GM12878 (cell line): ENCODE data around the gene RBMS3. TPM values are rescaled to one million over a fixed set of nuclear protein-coding genes. Genes with fewer than 3 reads are reported as not detected.

Source experiments
- ATAC-seq: fragments of 200-7000 bp; cut with Tn5 transposase; 3 replicates; pipeline ENCODE4 v1.9.1; 2020; ENCODE audit warnings: mild to moderate bottlenecking, moderate library complexity
- BruUV-seq: library from RNA; stranded (reverse); fragments of 400-500 nt; replicated peaks from 2 replicates; lab custom pipeline; 2021; lab: Mats Ljungman, UMichigan
- CTCF ChIA-PET: fragments of 300-600 bp; sonication (Branson Sonifier 250); formaldehyde crosslinking; extraction: SDS; loops from one replicate; lab custom pipeline; 2021; ENCODE audit warnings: inconsistent platforms; lab: Yijun Ruan, JAX
- POLR2A ChIA-PET: fragments of 350-600 bp; formaldehyde crosslinking; extraction: SDS; loops from one replicate; lab custom pipeline; 2021; ENCODE audit warnings: inconsistent platforms; lab: Charles Lee
- RAD21 ChIA-PET: fragments of 300-600 bp; sonication (Branson Sonifier 250); formaldehyde crosslinking; loops from one replicate; lab custom pipeline; 2023; ENCODE audit warnings: antibody characterized with exemption; ENCODE audit not compliant: unreplicated experiment; lab: Charles Lee
- SMC1A ChIA-PET: fragments of 300-600 bp; sonication (Branson Sonifier 250); formaldehyde crosslinking; loops from one replicate; lab custom pipeline; 2023; ENCODE audit not compliant: unreplicated experiment, uncharacterized antibody; lab: Charles Lee
- DNase-seq: peaks from one replicate; pipeline ENCODE4 v3.0.0-alpha.2; 2011; ENCODE audit warnings: low read depth, low spot score
- FAIRE-seq: peaks from 3 replicates; lab custom pipeline; 2011; peaks lifted over from hg19 to GRCh38; lab: Jason Lieb, UNC
- H2AFZ ChIP-seq: 2 replicates; pipeline ENCODE4 v1.6.0; 2011; ENCODE audit warnings: low read depth, low read length, control low read depth; ENCODE audit not compliant: control insufficient read depth
- H3K27ac ChIP-seq: 2 replicates; pipeline ENCODE4 v1.5.1; 2011; ENCODE audit warnings: control low read depth; ENCODE audit not compliant: control insufficient read depth, insufficient read depth
- H3K27me3 ChIP-seq, 2 experiments: replicated peaks in 1 of 2; 2 replicates each; pipeline versions ENCODE4 v1.6.0 to v1.6.1; 2011; ENCODE audit warnings: low read length in 1 of 2; ENCODE audit not compliant: control insufficient read depth in 2 of 2, insufficient read depth in 2 of 2
- H3K36me3 ChIP-seq, 2 experiments: 2 replicates each; pipeline ENCODE4 v1.5.1; 2011; ENCODE audit warnings: low read length in 1 of 2; ENCODE audit not compliant: control insufficient read depth in 2 of 2, insufficient read depth in 2 of 2
- H3K4me1 ChIP-seq: 2 replicates; pipeline ENCODE4 v1.6.1; 2011; ENCODE audit warnings: mild to moderate bottlenecking, low read length, moderate library complexity, mixed read lengths; ENCODE audit not compliant: control insufficient read depth, insufficient read depth
- H3K4me2 ChIP-seq: 2 replicates; pipeline ENCODE4 v1.6.0; 2011; ENCODE audit warnings: control low read depth; ENCODE audit not compliant: control insufficient read depth, insufficient read depth
- H3K4me3 ChIP-seq: fragments of 200-600 bp; sonication (generic); 2 replicates; pipeline ENCODE4 v1.5.1; 2016
- H3K79me2 ChIP-seq: 2 replicates; pipeline ENCODE4 v1.6.0; 2011; ENCODE audit warnings: low read length; ENCODE audit not compliant: control insufficient read depth, insufficient read depth
- H3K9ac ChIP-seq: 2 replicates; pipeline ENCODE4 v1.8.0; 2011; ENCODE audit warnings: low read length, control low read depth, mixed read lengths; ENCODE audit not compliant: control insufficient read depth, insufficient read depth
- H3K9me3 ChIP-seq: replicated peaks from 3 replicates; pipeline ENCODE4 v1.5.1; 2011; ENCODE audit warnings: mild to moderate bottlenecking, low read length; ENCODE audit not compliant: control insufficient read depth, insufficient read depth
- H4K20me1 ChIP-seq: 2 replicates; pipeline ENCODE4 v1.6.0; 2011; ENCODE audit not compliant: control insufficient read depth, insufficient read depth
- IKZF1 ChIP-seq: fragments of 450-650 bp; conservative IDR thresholded peaks from 2 replicates; pipeline ENCODE4 v1.6.1; 2017; ENCODE audit warnings: antibody characterized with exemption, mild to moderate bottlenecking
- MEF2A ChIP-seq: IDR thresholded peaks from 2 replicates; pipeline ENCODE4 v1.6.1; 2011; ENCODE audit warnings: low read depth, mild to moderate bottlenecking, low read length, moderate library complexity; ENCODE audit not compliant: insufficient read depth
- PAX5 ChIP-seq: IDR thresholded peaks from 2 replicates; pipeline ENCODE4 v1.6.1; 2011; ENCODE audit warnings: low read depth, low read length, borderline replicate concordance
- ZZZ3 ChIP-seq: IDR thresholded peaks from 2 replicates; pipeline ENCODE4 v1.6.1; 2011; ENCODE audit warnings: low read depth; ENCODE audit not compliant: control insufficient read depth, insufficient read length
- WGBS: methylation state at CpG from one replicate; pipeline ENCODE4 v1.1.6; 2016; ENCODE audit warnings: low lambda C conversion rate; ENCODE audit not compliant: insufficient replicate concordance, insufficient coverage; ENCODE audit errors: missing lambda C conversion rate; 5-methylcytosine and 5-hydroxymethylcytosine counted together
- in situ Hi-C: fragments of 300-500 bp; cut with MboI; formaldehyde crosslinking; loops from 9 replicates; pipeline ENCODE4 v1.14.3; 2018; ENCODE audit warnings: mixed read lengths
- intact Hi-C: fragments of 100-400 bp; cut with micrococcal nuclease; formaldehyde crosslinking; loops from one replicate; pipeline ENCODE4 v1.14.2; 2022; ENCODE audit not compliant: unreplicated experiment
- polyA plus RNA-seq, 11 experiments: library from polyadenylated mRNA; depleted of rRNA in 4 of 11; unstranded in 6 of 11; stranded (reverse) in 5 of 11; fragments of >200 nt; fragmentation: Nextera tagmentation in 4 of 11; fragmentation: Illumina TruSeq in 1 of 11; extraction: Ambion mirVana in 4 of 11; extraction: Trizol in 1 of 11; gene quantifications; 1 replicate in 1 of 11; 2 replicates in 10 of 11; pipeline versions ENCODE4 v1.2.1 to v1.2.3, GENCODE V29; 2011 to 2016; ENCODE audit warnings: inconsistent platforms in 2 of 11, missing spikeins in 2 of 11, low read depth in 1 of 11
- total RNA-seq, 4 experiments: library from RNA; depleted of rRNA in 3 of 4; stranded (reverse); fragments of >200 nt in 3 of 4; fragmentation: Illumina TruSeq in 1 of 4; extraction: Trizol in 1 of 4; gene quantifications; 2 replicates each; pipeline versions ENCODE4 v1.2.1 to v1.2.3, GENCODE V29; 2013 to 2021
- TF ChIP-seq, protein P1 (sequence below): IDR thresholded peaks from 2 replicates; pipeline ENCODE4 v1.6.1; 2012; ENCODE audit warnings: low read depth, low read length, improper control_type of control experiment
- TF ChIP-seq, protein P2 (sequence below): IDR thresholded peaks from 2 replicates; pipeline ENCODE4 v1.6.1; 2012; ENCODE audit warnings: mild to moderate bottlenecking, low read depth, low read length

The RBMS3 gene
- total and polyA plus RNA-seq, 10 of the 15 experiments (the other 5 are each of a cell fraction or from before 2014, with no cell fraction given) = 0.79 to 4.7 (median 3.1) TPM

DNA sequence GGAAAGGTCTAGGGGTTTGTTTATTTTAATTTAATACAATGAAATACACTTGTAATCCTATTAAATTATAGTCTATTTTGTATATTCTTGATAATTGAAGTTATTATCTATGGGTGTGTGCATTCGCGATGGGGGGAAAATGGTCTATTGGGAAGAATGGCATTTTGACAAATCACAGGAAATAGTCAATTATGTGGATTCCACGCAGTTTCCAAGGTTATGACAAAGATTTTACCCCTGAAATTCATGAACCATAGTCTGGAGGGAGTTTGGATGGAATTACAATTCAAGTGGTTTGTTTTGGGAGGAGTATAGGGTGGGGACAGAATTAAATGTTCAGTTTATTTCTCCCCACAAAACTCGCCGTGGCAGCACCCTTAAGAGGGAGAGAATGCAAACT lies 66.5 kb downstream of the RBMS3 start (continued):
- TF ChIP-seq, protein P1, sequence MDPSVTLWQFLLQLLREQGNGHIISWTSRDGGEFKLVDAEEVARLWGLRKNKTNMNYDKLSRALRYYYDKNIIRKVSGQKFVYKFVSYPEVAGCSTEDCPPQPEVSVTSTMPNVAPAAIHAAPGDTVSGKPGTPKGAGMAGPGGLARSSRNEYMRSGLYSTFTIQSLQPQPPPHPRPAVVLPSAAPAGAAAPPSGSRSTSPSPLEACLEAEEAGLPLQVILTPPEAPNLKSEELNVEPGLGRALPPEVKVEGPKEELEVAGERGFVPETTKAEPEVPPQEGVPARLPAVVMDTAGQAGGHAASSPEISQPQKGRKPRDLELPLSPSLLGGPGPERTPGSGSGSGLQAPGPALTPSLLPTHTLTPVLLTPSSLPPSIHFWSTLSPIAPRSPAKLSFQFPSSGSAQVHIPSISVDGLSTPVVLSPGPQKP = no peak
- TF ChIP-seq, protein P2, sequence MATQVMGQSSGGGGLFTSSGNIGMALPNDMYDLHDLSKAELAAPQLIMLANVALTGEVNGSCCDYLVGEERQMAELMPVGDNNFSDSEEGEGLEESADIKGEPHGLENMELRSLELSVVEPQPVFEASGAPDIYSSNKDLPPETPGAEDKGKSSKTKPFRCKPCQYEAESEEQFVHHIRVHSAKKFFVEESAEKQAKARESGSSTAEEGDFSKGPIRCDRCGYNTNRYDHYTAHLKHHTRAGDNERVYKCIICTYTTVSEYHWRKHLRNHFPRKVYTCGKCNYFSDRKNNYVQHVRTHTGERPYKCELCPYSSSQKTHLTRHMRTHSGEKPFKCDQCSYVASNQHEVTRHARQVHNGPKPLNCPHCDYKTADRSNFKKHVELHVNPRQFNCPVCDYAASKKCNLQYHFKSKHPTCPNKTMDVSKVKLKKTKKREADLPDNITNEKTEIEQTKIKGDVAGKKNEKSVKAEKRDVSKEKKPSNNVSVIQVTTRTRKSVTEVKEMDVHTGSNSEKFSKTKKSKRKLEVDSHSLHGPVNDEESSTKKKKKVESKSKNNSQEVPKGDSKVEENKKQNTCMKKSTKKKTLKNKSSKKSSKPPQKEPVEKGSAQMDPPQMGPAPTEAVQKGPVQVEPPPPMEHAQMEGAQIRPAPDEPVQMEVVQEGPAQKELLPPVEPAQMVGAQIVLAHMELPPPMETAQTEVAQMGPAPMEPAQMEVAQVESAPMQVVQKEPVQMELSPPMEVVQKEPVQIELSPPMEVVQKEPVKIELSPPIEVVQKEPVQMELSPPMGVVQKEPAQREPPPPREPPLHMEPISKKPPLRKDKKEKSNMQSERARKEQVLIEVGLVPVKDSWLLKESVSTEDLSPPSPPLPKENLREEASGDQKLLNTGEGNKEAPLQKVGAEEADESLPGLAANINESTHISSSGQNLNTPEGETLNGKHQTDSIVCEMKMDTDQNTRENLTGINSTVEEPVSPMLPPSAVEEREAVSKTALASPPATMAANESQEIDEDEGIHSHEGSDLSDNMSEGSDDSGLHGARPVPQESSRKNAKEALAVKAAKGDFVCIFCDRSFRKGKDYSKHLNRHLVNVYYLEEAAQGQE = no peak
- TF ChIP-seq MEF2A = no peak

DNA sequence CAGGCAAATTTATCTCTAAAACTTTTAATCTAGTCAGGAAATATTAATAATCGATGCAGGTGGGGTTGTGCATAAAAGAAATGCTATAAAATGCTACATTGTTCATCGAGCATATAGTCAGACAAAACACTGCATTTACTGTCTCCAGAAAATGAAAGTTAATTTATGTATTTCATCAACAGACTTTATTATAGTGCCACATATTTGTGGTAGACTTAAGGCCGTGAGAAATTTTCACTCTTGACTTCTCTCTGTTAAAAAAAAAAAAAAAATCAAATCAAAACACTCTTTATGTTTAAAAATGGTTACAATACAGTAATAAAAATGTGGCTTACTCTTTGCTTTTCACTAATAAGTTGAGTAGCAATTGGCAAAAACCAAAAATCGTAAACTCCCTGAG lies 67.4 kb downstream of the RBMS3 start:
- POLR2A ChIA-PET = interaction anchor here (0.6 to 1.5 kb wide), 4 partner anchors 10 to 18 kb away, joined by 3 to 10 read pairs (median 5); no protein-coding TSS in a partner anchor
- no peaks in the 10 kb centered on the region for H3K79me2 ChIP-seq
- BruUV-seq = no TSS peak
- no peaks in the 10 kb centered on the region for H3K36me3 ChIP-seq
- no peaks in the 10 kb centered on the region for H3K9me3 ChIP-seq
- SMC1A ChIA-PET = interaction anchor here (0.6 to 2.9 kb wide), 14 partner anchors 10 to 119 kb away, joined by 3 to 14 read pairs (median 4); no protein-coding TSS in a partner anchor
- H3K4me3 ChIP-seq = no peak overlapping the region
- FAIRE-seq = no peak
- no peak overlapping the region for H3K27ac ChIP-seq
- in situ Hi-C loops = no loop called here
- H3K9ac ChIP-seq = no peak overlapping the region
- intact Hi-C loops = no loop called here
- H3K4me1 ChIP-seq = no peaks in the 10 kb centered on the region
- ATAC-seq = 0 out of 3 replicates have a peak, but pooled peaks have one; percentile 17
- CTCF ChIA-PET = interaction anchor here (0.6 to 1.4 kb wide), 3 partner anchors 20 to 28 kb away, joined by 3 to 5 read pairs (median 3); no protein-coding TSS in a partner anchor
- 2% methylated on average over 4 of the region's 4 CpGs for WGBS
- no peak for TF ChIP-seq ZZZ3
- no peak for TF ChIP-seq IKZF1
- no peak for TF ChIP-seq PAX5
- H2AFZ ChIP-seq = no peak overlapping the region; the same call in 1 of the 2 replicates
- DNase-seq = no peak
- RAD21 ChIA-PET = interaction anchor here (0.5 to 2.8 kb wide), 7 partner anchors 11 to 536 kb away, joined by 3 to 14 read pairs (median 4); partner anchors contain the start of gene RBMS3
- H4K20me1 ChIP-seq = no peaks in the 10 kb centered on the region
- H3K4me2 ChIP-seq = no peak overlapping the region
- H3K27me3 ChIP-seq = no peaks in the 10 kb centered on the region
